NCI-H1436 treated with DMSO at 0.1 percent for 48 hours (cell line): Measurements from ENCODE around the gene LMNTD2.

Experiments used
- DNase-seq: peaks from one replicate; lab custom pipeline; 2025; lab: John Stamatoyannopoulos, UW

The LMNTD2 gene, protein sequence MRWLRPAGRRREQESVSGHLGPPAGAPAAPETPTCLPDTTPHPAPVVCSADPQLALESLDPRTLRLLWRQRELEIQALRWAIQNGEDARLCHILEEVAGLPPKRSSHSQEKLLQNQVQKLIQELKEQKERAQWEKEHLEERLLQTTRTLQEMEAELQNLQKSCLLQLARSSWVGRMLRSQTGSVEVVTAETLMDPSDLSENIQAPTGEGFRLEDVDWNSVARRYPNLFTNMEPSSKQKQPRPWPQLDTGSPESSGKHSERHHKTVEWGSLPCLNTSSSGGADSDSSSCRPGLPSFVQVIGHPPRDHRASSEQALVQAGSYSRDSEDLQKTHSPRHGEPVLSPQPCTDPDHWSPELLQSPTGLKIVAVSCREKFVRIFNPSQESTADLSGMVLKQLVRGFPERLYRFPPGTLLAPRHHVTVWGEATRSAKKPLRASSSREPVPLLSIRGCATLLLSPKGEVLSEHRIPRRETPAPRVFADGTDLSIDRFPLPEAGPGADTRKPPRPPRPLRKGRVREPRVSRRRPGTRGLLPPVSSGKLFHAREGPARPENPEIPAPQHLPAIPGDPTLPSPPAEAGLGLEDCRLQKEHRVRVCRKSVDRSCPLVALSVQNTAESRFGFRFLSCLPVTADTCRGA

GRCh38 chr11:560305-561147, at the start of gene LMNTD2, which contains the start of gene RASSF7:
Gene LMNTD2, minus strand, starts transcription at chr11:560738. Its CDS starts 22 bp downstream, at chr11:560716.
Gene RASSF7, plus strand, starts transcription at chr11:560970. Its CDS starts 799 bp downstream, at chr11:561769.
- DNase-seq = no peak

- DNase-seq = no peak
These were observed 48.8 kb upstream of the LMNTD2 start for GRCh38 chr11:609341-609811.

DNA sequence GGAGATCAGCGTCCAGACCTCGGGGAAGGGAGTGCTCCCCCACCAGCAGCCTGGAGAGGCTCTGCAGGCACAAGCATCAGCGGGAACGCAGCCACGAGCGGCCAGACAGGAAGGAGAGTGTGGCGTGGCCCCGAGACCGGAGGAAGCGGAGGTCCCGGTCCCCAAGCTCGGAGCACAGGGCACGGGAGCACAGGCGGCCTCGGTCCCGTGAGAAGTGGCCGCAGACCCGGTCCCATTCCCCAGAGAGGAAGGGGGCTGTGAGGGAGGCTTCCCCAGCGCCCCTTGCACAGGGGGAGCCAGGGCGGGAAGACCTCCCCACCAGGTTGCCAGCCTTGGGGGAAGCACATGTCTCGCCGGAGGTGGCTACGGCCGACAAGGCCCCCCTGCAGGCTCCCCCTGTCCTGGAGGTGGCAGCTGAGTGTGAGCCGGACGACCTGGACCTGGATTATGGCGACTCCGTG, 48.3 kb upstream of the LMNTD2 start:
- DNase-seq = no peak

DNA sequence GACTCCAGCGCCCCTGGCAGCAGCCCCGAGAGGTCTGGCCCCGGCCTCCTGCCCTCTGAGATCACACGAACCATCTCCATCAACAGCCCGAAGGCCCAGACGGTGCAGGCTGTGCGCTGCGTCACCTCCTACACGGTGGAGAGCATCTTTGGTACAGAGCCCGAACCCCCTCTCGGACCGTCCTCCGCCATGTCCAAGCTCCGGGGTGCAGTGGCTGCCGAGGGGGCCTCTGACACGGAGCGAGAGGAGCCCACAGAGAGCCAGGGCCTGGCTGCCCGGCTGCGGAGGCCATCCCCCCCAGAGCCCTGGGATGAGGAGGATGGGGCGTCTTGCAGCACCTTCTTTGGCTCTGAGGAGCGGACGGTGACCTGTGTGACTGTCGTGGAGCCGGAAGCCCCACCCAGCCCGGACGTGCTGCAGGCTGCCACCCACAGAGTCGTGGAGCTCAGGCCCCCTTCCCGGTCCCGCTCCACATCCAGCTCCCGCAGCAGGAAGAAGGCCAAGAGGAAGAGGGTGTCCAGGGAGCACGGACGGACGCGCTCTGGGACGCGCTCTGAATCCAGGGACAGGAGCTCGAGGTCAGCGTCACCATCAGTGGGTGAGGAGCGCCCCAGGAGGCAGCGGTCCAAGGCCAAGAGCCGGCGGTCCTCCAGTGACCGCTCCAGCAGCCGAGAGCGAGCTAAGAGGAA, 47.6 kb upstream of the LMNTD2 start:
- DNase-seq = no peak

DNA sequence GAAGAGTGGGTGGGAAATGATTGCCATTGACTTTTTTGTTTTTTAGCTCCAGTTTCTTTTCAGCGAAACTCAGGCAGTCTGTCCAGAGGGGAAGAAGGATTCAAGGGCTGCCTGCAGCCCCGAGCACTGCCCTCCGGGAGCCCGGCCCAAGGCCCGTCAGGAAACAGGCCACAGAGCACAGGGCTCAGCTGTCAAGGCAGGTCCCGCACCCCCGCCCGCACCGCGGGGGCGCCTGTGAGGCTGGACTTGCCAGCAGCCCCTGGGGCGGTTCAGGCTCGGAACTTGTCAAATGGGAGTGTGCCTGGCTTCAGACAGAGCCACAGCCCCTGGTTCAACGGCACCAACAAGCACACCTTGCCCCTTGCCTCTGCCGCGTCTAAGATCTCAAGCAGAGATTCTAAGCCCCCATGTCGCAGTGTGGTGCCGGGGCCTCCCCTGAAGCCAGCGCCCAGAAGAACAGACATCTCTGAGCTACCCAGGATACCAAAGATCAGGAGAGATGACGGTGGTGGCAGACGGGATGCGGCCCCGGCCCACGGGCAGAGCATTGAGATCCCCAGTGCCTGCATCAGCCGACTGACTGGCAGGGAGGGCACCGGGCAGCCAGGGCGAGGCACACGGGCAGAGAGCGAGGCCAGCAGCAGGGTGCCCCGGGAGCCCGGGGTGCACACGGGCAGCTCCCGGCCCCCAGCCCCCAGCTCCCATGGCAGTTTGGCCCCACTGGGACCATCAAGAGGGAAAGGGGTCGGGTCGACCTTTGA, 46.7 kb upstream of the LMNTD2 start:
- DNase-seq = no peak

- no peak for DNase-seq
These were observed 45.7 kb upstream of the LMNTD2 start for GRCh38 chr11:606245-606644.

GRCh38 chr11:605286-606129, 45.0 kb upstream of the LMNTD2 start:
- DNase-seq = no peak

GRCh38 chr11:603154-603553, 42.6 kb upstream of the LMNTD2 start:
- no peak for DNase-seq

DNA sequence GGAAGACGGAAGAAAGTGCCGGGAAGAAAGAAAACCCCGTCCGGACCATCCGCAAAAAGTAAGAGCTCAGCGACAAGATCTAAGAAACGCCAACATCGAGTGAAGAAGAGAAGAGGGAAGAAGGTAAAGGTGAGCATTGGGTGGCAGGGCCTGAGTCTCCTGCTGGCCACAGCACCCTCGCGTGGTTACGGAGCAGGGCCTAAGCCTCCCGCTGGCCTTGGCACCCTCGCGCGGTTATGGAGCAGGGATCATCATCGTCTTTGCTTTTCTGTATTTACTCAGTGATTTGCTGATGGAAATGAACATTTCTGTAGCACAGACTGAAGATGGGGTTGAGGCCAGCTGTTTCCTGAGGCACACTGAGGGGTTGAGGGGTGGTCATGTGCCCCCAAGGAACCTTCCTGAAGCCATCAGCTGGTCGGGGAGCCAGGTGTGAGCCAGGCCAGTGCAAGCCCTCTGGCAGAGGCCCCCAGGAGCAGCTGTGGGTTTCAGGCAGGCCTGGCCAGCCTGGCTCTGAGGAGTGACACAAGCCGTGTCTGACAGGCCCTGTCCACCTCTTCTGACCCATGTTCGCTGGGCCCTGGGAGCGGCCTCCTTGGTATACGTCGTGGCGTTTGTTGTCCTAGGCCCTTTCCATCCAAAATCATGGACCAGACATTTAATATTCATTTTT, 41.2 kb upstream of the LMNTD2 start:
- DNase-seq = no peak

DNA sequence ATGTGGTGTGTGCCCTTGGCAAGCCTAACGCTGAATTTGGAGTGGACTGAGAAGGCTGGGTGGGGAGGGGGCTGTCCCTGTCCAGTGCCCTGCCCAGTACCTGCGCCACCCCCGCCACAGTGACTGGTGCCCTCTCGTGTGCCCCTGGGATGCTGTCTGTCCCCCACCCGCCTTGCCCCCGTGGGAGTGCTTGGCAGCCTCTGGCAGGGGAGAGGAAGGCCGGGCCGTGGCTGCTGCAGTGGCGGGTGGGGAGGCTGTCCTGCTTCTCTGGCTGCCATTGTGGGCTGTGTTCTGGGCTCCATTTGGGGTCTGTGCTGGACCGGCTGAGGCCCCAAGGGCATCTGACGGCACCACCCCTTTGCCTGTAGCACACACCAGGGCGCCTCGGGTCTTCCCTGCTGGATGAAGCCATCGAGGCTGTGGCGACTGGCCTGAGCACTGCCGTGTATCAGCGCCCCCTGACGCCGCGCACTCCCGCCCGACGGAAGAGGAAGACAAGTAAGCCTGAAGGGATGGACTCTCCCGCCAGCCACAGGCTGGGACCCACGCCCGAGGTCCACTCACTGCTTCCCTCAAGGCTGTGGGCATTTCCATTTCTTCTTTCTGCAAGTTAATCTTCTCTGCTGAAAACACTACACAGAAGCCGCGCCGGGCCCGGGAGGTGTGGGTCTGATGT, 37.6 kb upstream of the LMNTD2 start:
- no peak for DNase-seq

GRCh38 chr11:597166-597725, 36.7 kb upstream of the LMNTD2 start:
- DNase-seq = no peak

GRCh38 chr11:596374-596773, 35.8 kb upstream of the LMNTD2 start:
- DNase-seq = no peak

DNA sequence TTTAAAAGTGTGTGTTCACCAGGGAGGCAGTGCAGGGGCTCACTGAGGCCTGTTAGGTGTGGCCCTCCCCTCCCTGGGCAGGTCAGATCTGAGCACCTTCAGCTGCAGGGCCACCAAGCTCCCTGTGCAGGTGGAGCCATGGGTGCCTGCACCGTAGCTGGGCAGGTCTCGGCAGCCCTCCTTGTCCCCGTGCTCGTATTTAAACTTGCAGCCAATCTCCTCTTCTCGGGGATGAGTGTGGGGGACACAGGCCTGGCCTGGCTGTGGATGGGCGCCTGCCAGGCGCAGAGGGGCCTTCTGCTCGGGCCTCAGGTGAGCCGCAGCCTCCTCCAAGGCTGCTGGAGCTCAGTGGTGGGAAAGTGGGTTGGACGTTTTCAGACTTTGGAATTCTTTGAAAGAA, 34.9 kb upstream of the LMNTD2 start:
- DNase-seq = no peak

DNA sequence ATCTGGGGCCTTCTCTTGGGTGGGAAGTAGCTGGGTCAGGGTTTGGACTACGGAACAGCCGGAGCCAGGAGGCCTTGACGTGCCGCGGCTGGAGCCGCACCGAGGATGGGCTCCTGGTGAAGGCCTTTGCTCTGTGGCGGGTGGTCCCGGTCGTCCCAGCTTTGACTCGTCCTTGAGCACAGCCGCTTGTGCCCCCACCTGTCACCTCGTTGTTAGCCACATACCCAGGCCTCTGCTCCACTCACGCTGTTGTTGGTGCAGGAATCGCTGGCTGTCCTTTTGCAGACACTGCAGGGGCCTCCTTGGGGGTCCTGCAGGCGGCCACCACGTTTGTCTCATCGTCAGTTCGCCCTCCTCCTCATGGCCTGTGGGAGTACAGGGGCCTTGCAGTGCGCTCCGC, 32.8 kb upstream of the LMNTD2 start:
- DNase-seq = no peak

DNA sequence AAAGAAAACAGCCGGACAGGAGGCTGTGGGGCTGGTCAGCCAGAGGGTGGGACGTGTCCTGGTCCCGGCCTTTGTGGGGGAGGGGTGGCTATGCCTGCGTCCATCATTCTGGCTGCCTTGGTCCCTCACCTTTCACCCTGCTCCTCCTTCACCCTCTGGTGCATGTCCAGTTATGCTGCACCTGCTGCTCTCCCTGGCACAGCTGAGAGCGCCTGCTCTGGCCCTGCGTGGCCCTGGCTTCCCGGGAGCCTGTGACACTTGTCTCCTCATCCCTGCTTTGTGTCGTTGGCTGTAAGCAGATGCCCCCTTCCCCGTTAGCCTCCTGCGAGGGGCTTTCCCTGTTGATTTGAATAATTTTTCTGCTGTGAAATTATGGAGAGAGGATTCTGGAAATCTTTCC, 32.4 kb upstream of the LMNTD2 start:
- no peak for DNase-seq

DNA sequence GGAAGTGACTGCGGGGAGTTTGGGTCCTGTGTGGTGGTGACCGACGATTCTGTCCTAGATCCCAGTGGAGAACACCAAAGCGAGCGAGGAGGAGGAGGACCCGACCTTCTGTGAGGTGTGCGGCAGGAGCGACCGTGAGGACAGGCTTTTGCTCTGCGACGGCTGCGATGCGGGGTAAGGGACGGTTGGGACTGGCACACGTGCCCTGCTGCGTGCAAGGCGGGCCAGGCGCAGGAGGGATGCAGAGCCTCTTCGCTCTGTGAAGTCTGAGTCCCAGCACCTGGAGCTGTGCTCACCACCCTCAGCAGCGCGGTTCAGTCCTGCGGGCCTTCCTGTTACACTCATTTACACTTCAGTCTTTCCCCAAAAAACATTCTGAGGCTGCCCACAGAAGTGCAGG, 32.0 kb upstream of the LMNTD2 start:
- no peak for DNase-seq

GRCh38 chr11:590997-591396, 30.5 kb upstream of the LMNTD2 start:
- no peak for DNase-seq

- DNase-seq = no peak
These were observed 29.3 kb upstream of the LMNTD2 start for GRCh38 chr11:589798-590197.

GRCh38 chr11:587978-588380, 27.4 kb upstream of the LMNTD2 start:
- DNase-seq = no peak
